Smooth muscle cell of the coronary artery (primary cell): ENCODE results near the gene GNB1L. TPM values are rescaled to one million over a fixed set of nuclear protein-coding genes. Genes with fewer than 3 reads are reported as not detected.

Experiments
- total RNA-seq: library from RNA; depleted of rRNA; stranded (reverse); fragments of >200 nt; gene quantifications from 2 replicates; pipeline ENCODE4 v1.2.3, GENCODE V29; 2014; ENCODE audit warnings: low replicate concordance

GNB1L gene
- 3.0 and 7.3 TPM in 2 replicates for total RNA-seq

GRCh38 chr22:19854778-19855503, at the start of gene GNB1L, which contains the start of gene RTL10:
GNB1L (minus strand) TSS chr22:19854874; CDS start chr22:19821355, 33,519 bp downstream.
RTL10 (minus strand) TSS chr22:19854874; CDS start chr22:19852261, 2,613 bp downstream.

GRCh38 chr22:19760058-19760950, 94.4 kb downstream of the GNB1L start, which contains the start of gene TBX1:
TBX1 (plus strand) TSS chr22:19760778; CDS start chr22:19760844, 66 bp downstream.

Other genes with a start within 250 kb of the GNB1L start
- 55.8 and 56.9 TPM in 2 replicates for gene SEPTIN5, start 140.4 kb downstream of the GNB1L start, total RNA-seq
- 5.3 TPM in 1 of 2 replicates, not detected in the other for gene GP1BB, start 131.3 kb downstream of the GNB1L start, total RNA-seq
- gene TBX1, start 94.1 kb downstream of the GNB1L start, total RNA-seq: not detected in 2 replicates
- 9.1 and 9.4 TPM in 2 replicates for gene RTL10, start within 50 bp of the GNB1L start, total RNA-seq
- 288 and 572 TPM in 2 replicates for gene COMT, start 86.9 kb upstream of the GNB1L start, total RNA-seq
- 22.0 and 28.8 TPM in 2 replicates for gene TXNRD2, start 86.9 kb upstream of the GNB1L start, total RNA-seq
- 7.6 and 22.9 TPM in 2 replicates for gene ARVCF, start 161.9 kb upstream of the GNB1L start, total RNA-seq
- gene TANGO2, start 166.2 kb upstream of the GNB1L start, total RNA-seq: 50.6 and 65.3 TPM in 2 replicates
- 28.3 and 29.3 TPM in 2 replicates for gene DGCR8, start 225.4 kb upstream of the GNB1L start, total RNA-seq